HUES48 (cell line): ENCODE measurements around the gene LYSMD1.

Experiments used
- H3K27ac ChIP-seq: one replicate; pipeline ENCODE4 v1.7.0; 2013; ENCODE audit warnings: low read depth, low read length, inconsistent platforms
- H3K27me3 ChIP-seq: 2 replicates; pipeline ENCODE4 v1.6.1; 2013; ENCODE audit warnings: mild to moderate bottlenecking, low read length; ENCODE audit not compliant: control insufficient read depth, insufficient read depth
- H3K36me3 ChIP-seq: 2 replicates; pipeline ENCODE4 v1.6.1; 2013; ENCODE audit warnings: low read length; ENCODE audit not compliant: control insufficient read depth, insufficient read depth
- H3K4me1 ChIP-seq: 2 replicates; pipeline ENCODE4 v1.6.1; 2013; ENCODE audit warnings: mild to moderate bottlenecking, low read length; ENCODE audit not compliant: control insufficient read depth, insufficient read depth
- H3K4me3 ChIP-seq: 2 replicates; pipeline ENCODE4 v1.5.1; 2013; ENCODE audit warnings: mild to moderate bottlenecking, low read depth, low read length
- H3K9ac ChIP-seq: 2 replicates; pipeline ENCODE4 v1.6.1; 2013; ENCODE audit warnings: mild to moderate bottlenecking, low read depth, low read length, moderate library complexity
- H3K9me3 ChIP-seq: 2 replicates; pipeline ENCODE4 v1.6.1; 2013; ENCODE audit warnings: low read length; ENCODE audit not compliant: control insufficient read depth, insufficient read depth

The LYSMD1 gene

DNA sequence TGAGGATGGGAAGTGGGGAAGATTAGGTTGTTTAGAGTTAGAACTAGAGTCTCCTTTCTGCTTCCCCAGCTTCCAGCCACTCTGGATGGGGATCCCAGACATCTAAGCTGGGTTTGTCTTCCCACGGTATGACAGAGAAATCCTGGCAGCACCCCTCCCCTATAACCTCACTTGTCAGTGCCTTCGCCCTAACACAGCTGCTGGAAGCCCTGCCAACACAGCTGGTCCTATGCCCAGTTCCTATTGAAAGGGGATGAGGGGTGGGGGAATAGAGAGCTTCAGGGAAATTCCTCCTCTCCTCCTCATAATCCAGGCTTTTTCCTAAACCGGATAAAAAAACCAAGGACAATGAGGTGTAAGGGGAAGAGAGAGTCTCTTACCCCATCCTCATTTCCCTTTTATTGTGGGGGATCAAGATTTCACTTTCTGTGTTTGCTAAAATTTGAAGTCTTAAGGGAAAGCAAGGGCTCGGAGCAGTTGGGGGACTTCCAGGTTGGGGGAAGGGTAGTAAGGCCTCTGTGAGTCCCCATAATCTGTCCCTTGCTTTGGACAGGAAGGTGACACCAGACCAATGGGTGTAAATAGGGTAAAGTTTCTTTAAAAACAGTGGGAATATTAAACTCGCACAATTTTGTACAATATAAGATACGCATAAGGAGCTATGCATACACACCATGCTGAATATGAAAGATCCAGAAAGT, 9.5 kb upstream of the LYSMD1 start:
- Histone ChIP-seq H3K4me1 (no peaks in the 10 kb centered on the region), H3K9ac (no peak overlapping the region), H3K4me3 (no peak overlapping the region), H3K27me3 (no peaks in the 10 kb centered on the region), H3K36me3 (peaks cover 68% of the 10 kb centered on the region), H3K9me3 (no peaks in the 10 kb centered on the region), H3K27ac (no peak overlapping the region)

DNA sequence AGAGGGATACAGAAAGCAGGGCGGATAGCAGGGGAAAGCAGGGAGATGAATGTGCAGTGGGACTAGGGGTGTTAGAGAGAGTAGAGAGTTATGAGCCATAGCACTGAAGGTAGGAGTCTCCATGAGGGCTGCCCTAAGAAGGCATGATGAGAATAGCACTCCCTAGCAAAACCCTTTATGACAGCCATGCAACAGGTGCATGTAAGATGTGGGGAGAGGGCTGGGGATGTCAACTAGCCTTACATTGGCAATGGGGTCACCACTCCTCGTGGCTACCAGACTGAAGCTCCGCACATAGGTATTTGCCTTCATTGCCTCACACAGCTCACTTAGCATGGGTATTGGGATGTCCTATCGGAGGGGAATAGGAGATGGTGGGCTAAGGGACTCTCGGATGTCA, 5.5 kb upstream of the LYSMD1 start:
- H3K36me3 ChIP-seq, result peaks cover 51% of the 10 kb centered on the region
- no peaks in the 10 kb centered on the region for H3K27me3 ChIP-seq
- H3K27ac ChIP-seq, result no peak overlapping the region
- H3K4me3 ChIP-seq, result no peak overlapping the region
- H3K9me3 ChIP-seq, result no peaks in the 10 kb centered on the region
- peaks cover 3% of the 10 kb centered on the region; the same call in 1 of the 2 replicates for H3K4me1 ChIP-seq
- no peak overlapping the region for H3K9ac ChIP-seq

GRCh38 chr1:151167116-151167515, 1.4 kb upstream of the LYSMD1 start:
- H3K4me1 ChIP-seq, result peaks cover 10% of the 10 kb centered on the region; the same call in 1 of the 2 replicates
- H3K9me3 ChIP-seq, result no peaks in the 10 kb centered on the region
- H3K27me3 ChIP-seq, result no peaks in the 10 kb centered on the region
- no peak overlapping the region for H3K27ac ChIP-seq
- peak overlapping the region; percentile 98 for H3K4me3 ChIP-seq
- peaks cover 28% of the 10 kb centered on the region for H3K36me3 ChIP-seq
- no peak overlapping the region for H3K9ac ChIP-seq

GRCh38 chr1:151166505-151166956, 829 bp upstream of the LYSMD1 start:
- Histone ChIP-seq H3K4me3 (peak overlapping the region; percentile 98), H3K9ac (peak overlapping the region; percentile 78), H3K9me3 (no peaks in the 10 kb centered on the region), H3K4me1 (peaks cover 10% of the 10 kb centered on the region; the same call in 1 of the 2 replicates), H3K27me3 (no peaks in the 10 kb centered on the region), H3K27ac (peak overlapping the region; percentile 77), H3K36me3 (peaks cover 32% of the 10 kb centered on the region)

GRCh38 chr1:151165281-151165737, 393 bp downstream of the LYSMD1 start:
- Histone ChIP-seq H3K27me3 (no peaks in the 10 kb centered on the region), H3K27ac (peak overlapping the region; percentile 91), H3K4me3 (peak overlapping the region; percentile 98), H3K9me3 (no peaks in the 10 kb centered on the region), H3K36me3 (peaks cover 35% of the 10 kb centered on the region), H3K9ac (peak overlapping the region; percentile 52), H3K4me1 (peaks cover 10% of the 10 kb centered on the region; the same call in 1 of the 2 replicates)

GRCh38 chr1:151164732-151165280, 896 bp downstream of the LYSMD1 start:
- peak overlapping the region; percentile 91 for H3K27ac ChIP-seq
- H3K9ac ChIP-seq, result no peak overlapping the region
- H3K4me3 ChIP-seq, result peak overlapping the region; percentile 98
- H3K36me3 ChIP-seq, result peaks cover 37% of the 10 kb centered on the region
- peaks cover 10% of the 10 kb centered on the region; the same call in 1 of the 2 replicates for H3K4me1 ChIP-seq
- no peaks in the 10 kb centered on the region for H3K9me3 ChIP-seq
- H3K27me3 ChIP-seq, result no peaks in the 10 kb centered on the region

DNA sequence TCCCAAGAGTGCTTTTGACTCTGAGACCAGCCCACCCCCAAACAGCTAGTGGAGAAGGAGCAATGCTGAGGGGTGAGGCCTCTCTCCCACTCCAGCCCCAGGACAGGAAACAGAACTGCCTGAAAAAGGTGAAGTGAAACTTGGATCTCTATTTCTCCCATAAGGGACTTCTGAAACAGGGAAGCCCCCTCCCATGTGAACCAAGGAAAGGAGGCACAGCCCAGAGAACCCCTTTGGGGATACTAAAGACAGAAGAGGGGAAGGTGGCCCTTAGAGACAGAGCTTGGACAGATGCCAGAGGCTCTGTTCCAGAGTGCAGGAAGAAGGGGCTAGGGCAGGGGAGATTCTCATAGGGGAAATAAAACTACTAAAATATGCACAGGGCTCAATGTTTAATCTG, 6.3 kb downstream of the LYSMD1 start:
- Histone ChIP-seq H3K4me1 (peaks cover 5% of the 10 kb centered on the region; the same call in 1 of the 2 replicates), H3K36me3 (peaks cover 31% of the 10 kb centered on the region), H3K27ac (no peak overlapping the region), H3K27me3 (no peaks in the 10 kb centered on the region), H3K4me3 (no peak overlapping the region), H3K9ac (no peak overlapping the region), H3K9me3 (no peaks in the 10 kb centered on the region)

DNA sequence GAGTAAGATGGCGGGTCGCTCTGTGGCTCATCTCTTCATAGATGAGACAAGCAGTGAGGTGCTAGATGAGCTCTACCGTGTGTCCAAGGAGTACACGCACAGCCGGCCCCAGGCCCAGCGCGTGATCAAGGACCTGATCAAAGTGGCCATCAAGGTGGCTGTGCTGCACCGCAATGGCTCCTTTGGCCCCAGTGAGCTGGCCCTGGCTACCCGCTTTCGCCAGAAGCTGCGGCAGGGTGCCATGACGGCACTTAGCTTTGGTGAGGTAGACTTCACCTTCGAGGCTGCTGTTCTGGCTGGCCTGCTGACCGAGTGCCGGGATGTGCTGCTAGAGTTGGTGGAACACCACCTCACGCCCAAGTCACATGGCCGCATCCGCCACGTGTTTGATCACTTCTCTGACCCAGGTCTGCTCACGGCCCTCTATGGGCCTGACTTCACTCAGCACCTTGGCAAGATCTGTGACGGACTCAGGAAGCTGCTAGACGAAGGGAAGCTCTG, 6.9 kb downstream of the LYSMD1 start:
- no peaks in the 10 kb centered on the region for H3K9me3 ChIP-seq
- no peak overlapping the region for H3K27ac ChIP-seq
- no peak overlapping the region for H3K9ac ChIP-seq
- H3K4me3 ChIP-seq, result no peak overlapping the region
- no peaks in the 10 kb centered on the region for H3K27me3 ChIP-seq
- H3K4me1 ChIP-seq, result peaks cover 4% of the 10 kb centered on the region; the same call in 1 of the 2 replicates
- H3K36me3 ChIP-seq, result peaks cover 31% of the 10 kb centered on the region

- Histone ChIP-seq H3K9me3 (no peaks in the 10 kb centered on the region), H3K9ac (no peak overlapping the region), H3K27me3 (no peaks in the 10 kb centered on the region), H3K36me3 (peaks cover 31% of the 10 kb centered on the region), H3K4me1 (peaks cover 4% of the 10 kb centered on the region; the same call in 1 of the 2 replicates), H3K27ac (no peak overlapping the region), H3K4me3 (no peak overlapping the region)
These were observed 7.4 kb downstream of the LYSMD1 start for GRCh38 chr1:151158326-151158725.

- peaks cover 31% of the 10 kb centered on the region for H3K36me3 ChIP-seq
- H3K4me1 ChIP-seq, result peaks cover 4% of the 10 kb centered on the region; the same call in 1 of the 2 replicates
- no peak overlapping the region for H3K4me3 ChIP-seq
- no peak overlapping the region for H3K9ac ChIP-seq
- H3K27ac ChIP-seq, result no peak overlapping the region
- H3K27me3 ChIP-seq, result no peaks in the 10 kb centered on the region
- H3K9me3 ChIP-seq, result no peaks in the 10 kb centered on the region
These were observed 8.6 kb downstream of the LYSMD1 start for GRCh38 chr1:151157067-151157531.

GRCh38 chr1:151156515-151156819, 9.2 kb downstream of the LYSMD1 start, which contains the start of gene TNFAIP8L2:
TNFAIP8L2 (plus strand) TSS chr1:151156649; CDS start chr1:151158698, 2,049 bp downstream.
- Histone ChIP-seq H3K4me1 (peaks cover 4% of the 10 kb centered on the region; the same call in 1 of the 2 replicates), H3K4me3 (no peak within 1 kb of the TSS), H3K27me3 (no peaks in the 10 kb centered on the region), H3K36me3 (peaks cover 27% of the 10 kb centered on the region), H3K27ac (no peak within 1 kb of the TSS), H3K9me3 (no peaks in the 10 kb centered on the region), H3K9ac (no peak within 1 kb of the TSS)
